KMS-11 (cell line): Measurements from ENCODE around the gene CHIT1.

Experiments used
- H2AFZ ChIP-seq: fragments of 200-600 bp; sonication (generic); 2 replicates; pipeline ENCODE4 v1.6.1; 2016; ENCODE audit warnings: antibody characterized with exemption, mixed run types, low read depth
- H3K27ac ChIP-seq: fragments of 200-600 bp; sonication (generic); 2 replicates; pipeline ENCODE4 v1.6.1; 2016; ENCODE audit warnings: mild to moderate bottlenecking, mixed run types
- H3K27me3 ChIP-seq: fragments of 200-600 bp; sonication (generic); 2 replicates; pipeline ENCODE4 v1.6.1; 2017; ENCODE audit warnings: mild to moderate bottlenecking, low read depth, mixed run types, moderate library complexity; ENCODE audit not compliant: insufficient read depth
- H3K36me3 ChIP-seq: fragments of 200-600 bp; sonication (generic); 2 replicates; pipeline ENCODE4 v1.6.1; 2017; ENCODE audit warnings: mild to moderate bottlenecking, mixed run types; ENCODE audit not compliant: insufficient read depth
- H3K4me1 ChIP-seq: fragments of 200-600 bp; sonication (generic); 2 replicates; pipeline ENCODE4 v1.6.1; 2016; ENCODE audit warnings: mild to moderate bottlenecking, low read depth, mixed run types; ENCODE audit not compliant: poor library complexity, severe bottlenecking
- H3K4me2 ChIP-seq: fragments of 200-600 bp; sonication (generic); 2 replicates; pipeline ENCODE4 v1.7.0; 2016; ENCODE audit warnings: mild to moderate bottlenecking, mixed run types
- H3K4me3 ChIP-seq: fragments of 200-600 bp; sonication (generic); IDR thresholded peaks from 2 replicates; pipeline ENCODE4 v1.6.1; 2017; ENCODE audit warnings: low read depth, low read length, mixed read lengths; ENCODE audit not compliant: insufficient read depth
- H3K79me2 ChIP-seq: fragments of 200-600 bp; sonication (generic); 2 replicates; pipeline ENCODE4 v1.6.1; 2016; ENCODE audit warnings: low read depth, mixed run types; ENCODE audit not compliant: insufficient read depth
- H3K9ac ChIP-seq: fragments of 200-600 bp; sonication (generic); 2 replicates; pipeline ENCODE4 v1.6.1; 2016; ENCODE audit warnings: mild to moderate bottlenecking, mixed run types
- H4K20me1 ChIP-seq: fragments of 200-600 bp; sonication (generic); 2 replicates; pipeline ENCODE4 v1.6.1; 2016; ENCODE audit warnings: mild to moderate bottlenecking, mixed run types; ENCODE audit not compliant: insufficient read depth
- TF ChIP-seq, protein P1 (sequence below): fragments of 200-600 bp; sonication (generic); conservative IDR thresholded peaks from 2 replicates; pipeline ENCODE4 v1.6.1; 2017; ENCODE audit warnings: low read depth, mild to moderate bottlenecking, antibody characterized with exemption, low read length, moderate library complexity, mixed read lengths

The CHIT1 gene

DNA sequence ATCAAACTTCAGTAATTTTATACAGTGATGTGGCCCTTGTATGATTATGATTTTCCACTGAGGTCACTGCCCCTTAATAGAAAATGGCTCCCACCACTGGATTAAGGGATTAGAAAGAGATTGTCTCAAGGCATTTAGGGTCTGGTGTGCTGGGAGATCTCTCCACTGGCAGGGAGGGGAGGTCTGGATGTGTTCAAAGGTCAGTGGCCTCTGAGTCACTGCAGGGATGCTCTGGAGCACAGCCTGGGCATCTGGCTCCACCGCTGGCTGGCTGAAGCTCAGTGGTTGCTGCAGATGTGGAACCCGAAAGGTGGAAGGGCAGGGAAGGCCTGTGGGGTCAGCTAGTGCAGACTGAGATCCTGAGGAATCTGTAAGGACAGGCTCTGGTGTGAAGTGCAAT, 24.7 kb downstream of the CHIT1 start:
- no peak overlapping the region for H3K9ac ChIP-seq
- H3K4me1 ChIP-seq = no peaks in the 10 kb centered on the region
- no peaks in the 10 kb centered on the region for H3K27me3 ChIP-seq
- H4K20me1 ChIP-seq = no peaks in the 10 kb centered on the region
- H3K79me2 ChIP-seq = no peaks in the 10 kb centered on the region
- no peak overlapping the region for H3K4me2 ChIP-seq
- no peak overlapping the region for H2AFZ ChIP-seq
- H3K4me3 ChIP-seq = no peak overlapping the region
- H3K27ac ChIP-seq = no peak overlapping the region
- H3K36me3 ChIP-seq = no peaks in the 10 kb centered on the region
- TF ChIP-seq, protein P1, sequence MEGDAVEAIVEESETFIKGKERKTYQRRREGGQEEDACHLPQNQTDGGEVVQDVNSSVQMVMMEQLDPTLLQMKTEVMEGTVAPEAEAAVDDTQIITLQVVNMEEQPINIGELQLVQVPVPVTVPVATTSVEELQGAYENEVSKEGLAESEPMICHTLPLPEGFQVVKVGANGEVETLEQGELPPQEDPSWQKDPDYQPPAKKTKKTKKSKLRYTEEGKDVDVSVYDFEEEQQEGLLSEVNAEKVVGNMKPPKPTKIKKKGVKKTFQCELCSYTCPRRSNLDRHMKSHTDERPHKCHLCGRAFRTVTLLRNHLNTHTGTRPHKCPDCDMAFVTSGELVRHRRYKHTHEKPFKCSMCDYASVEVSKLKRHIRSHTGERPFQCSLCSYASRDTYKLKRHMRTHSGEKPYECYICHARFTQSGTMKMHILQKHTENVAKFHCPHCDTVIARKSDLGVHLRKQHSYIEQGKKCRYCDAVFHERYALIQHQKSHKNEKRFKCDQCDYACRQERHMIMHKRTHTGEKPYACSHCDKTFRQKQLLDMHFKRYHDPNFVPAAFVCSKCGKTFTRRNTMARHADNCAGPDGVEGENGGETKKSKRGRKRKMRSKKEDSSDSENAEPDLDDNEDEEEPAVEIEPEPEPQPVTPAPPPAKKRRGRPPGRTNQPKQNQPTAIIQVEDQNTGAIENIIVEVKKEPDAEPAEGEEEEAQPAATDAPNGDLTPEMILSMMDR = no peak

DNA sequence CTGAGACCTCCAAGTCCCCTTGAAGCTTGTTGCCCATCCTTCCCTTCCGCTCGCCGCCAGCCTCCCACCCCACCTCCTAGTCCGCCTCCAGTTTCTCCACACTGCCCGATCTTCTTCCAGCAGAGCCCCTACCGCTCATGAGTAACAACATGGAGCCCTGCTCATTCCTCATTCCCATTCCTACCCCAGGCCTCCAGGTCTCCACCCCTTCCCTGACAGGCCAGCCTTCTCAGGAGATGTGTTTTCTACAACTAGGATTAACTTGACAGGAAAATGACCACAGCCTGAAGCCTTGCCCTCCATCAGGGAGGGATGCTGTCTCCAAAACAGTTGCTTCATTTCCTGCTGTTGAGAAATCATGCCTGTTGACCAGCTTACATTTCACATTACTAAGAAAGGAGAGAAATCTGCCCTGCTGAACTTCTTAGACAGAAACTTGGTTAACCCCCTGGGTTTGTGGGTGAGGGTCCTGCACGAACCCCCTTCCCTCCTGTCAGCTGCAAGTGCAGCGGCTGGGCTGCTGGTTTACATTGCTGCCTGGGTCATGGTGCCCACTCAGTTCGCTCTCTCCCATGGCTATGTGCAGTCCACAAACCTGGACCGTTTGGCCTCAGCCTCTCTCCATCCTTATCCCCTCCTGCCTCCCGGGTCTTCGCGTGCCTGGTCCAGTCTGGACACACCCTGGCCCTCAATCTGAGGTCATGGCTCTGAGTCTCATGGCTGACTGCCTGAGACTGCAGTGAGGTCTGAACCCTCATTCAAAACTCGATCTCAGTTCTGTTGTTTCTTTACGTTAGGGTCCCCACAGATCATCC, 26.8 kb downstream of the CHIT1 start:
- TF ChIP-seq, protein P1 = no peak
- Histone ChIP-seq H2AFZ (no peak overlapping the region), H3K27me3 (no peaks in the 10 kb centered on the region), H3K4me2 (no peak overlapping the region), H3K9ac (no peak overlapping the region), H3K4me3 (no peak overlapping the region), H4K20me1 (no peaks in the 10 kb centered on the region), H3K4me1 (no peaks in the 10 kb centered on the region), H3K36me3 (no peaks in the 10 kb centered on the region), H3K79me2 (no peaks in the 10 kb centered on the region), H3K27ac (no peak overlapping the region)

DNA sequence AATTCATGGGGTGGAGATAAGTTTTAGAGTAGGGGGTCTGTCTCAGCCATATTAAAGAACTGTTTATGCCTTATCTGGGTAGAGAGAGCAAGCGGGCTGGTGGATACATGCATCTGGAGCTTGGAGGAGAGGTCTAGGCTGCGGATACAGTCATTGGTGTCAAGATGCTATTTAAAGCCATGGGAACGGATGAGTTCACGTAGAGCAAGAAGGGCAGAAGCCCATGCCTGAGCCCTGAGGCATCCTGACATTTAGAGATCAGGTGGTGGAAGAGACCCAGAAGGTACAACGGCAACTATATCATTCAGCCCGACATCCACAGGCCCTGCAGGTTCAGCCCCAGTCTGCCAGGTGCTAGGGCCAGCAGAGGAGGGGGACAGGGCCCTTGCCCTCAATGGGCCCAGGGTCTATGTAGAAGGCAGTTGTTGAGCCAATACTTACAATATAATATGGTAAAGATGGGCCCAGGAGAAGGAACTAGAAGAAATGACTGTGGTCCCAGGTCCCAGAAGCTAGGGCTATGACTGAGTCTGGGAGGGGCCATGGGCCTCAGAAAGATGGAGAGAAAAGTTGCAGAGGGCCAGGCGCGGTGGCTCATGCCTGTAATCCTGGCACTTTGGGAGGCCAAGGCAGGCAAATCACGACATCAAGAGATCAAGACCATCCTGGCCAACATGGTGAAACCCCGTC, 27.8 kb downstream of the CHIT1 start:
- H4K20me1 ChIP-seq = no peaks in the 10 kb centered on the region
- H3K79me2 ChIP-seq = no peaks in the 10 kb centered on the region
- H3K27ac ChIP-seq = no peak overlapping the region
- no peak overlapping the region for H3K4me2 ChIP-seq
- no peak overlapping the region for H3K4me3 ChIP-seq
- H3K27me3 ChIP-seq = no peaks in the 10 kb centered on the region
- TF ChIP-seq, protein P1 = no peak
- H3K36me3 ChIP-seq = no peaks in the 10 kb centered on the region
- H3K4me1 ChIP-seq = no peaks in the 10 kb centered on the region
- no peak overlapping the region for H3K9ac ChIP-seq
- H2AFZ ChIP-seq = no peak overlapping the region

DNA sequence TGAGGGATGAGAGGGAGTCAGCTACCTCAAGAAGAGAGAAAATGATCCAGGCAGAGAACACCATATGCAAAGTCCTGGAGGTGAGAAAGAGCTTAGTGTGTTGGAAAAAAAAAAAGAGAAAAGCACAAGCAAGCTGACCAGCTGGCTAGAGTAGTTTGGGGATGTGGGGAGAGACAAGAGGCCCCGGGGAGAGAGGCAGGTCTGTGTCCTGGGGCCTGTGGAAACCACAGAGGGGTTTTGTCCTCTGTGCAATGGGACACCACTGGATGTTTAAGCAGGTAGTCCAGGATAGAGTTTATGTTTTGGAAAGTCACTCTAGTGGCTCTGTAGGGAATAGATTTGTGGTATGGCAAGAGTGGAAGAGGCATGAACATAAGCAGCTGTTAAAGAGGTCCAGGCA, 28.6 kb downstream of the CHIT1 start:
- Histone ChIP-seq H3K27me3 (no peaks in the 10 kb centered on the region), H3K4me1 (no peaks in the 10 kb centered on the region), H3K27ac (no peak overlapping the region), H4K20me1 (no peaks in the 10 kb centered on the region), H3K36me3 (no peaks in the 10 kb centered on the region), H3K9ac (no peak overlapping the region), H3K79me2 (no peaks in the 10 kb centered on the region), H3K4me2 (no peak overlapping the region), H3K4me3 (no peak overlapping the region), H2AFZ (no peak overlapping the region)
- TF ChIP-seq, protein P1 = no peak
